ENCODE data around the gene RNF7.
"Not testable (repeated sequence)": the region's sequence is repeated elsewhere in the genome, so short reads cannot be mapped to it uniquely, and the experiment has no call there.

The RNF7 gene

GRCh38 chr3:141782386-141782932 lies 44.4 kb downstream of the RNF7 start:
- peak; percentile 12 for DNase-seq (ENCODE audit: low spot score)

- no peak for DNase-seq (ENCODE audit: low spot score)
Measured at GRCh38 chr3:141783632-141784031, 45.5 kb downstream of the RNF7 start.

- DNase-seq (ENCODE audit: low spot score), result no peak
Measured at GRCh38 chr3:141784096-141784495, 46.0 kb downstream of the RNF7 start.

- DNase-seq (ENCODE audit: low spot score), result no peak
Measured at GRCh38 chr3:141784531-141784930, 46.4 kb downstream of the RNF7 start.

GRCh38 chr3:141788149-141788548 lies 50.1 kb downstream of the RNF7 start:
- DNase-seq (ENCODE audit: low spot score), result no peak

- DNase-seq (ENCODE audit: low spot score), result not testable (repeated sequence)
Measured at GRCh38 chr3:141788750-141789149, 50.7 kb downstream of the RNF7 start.

GRCh38 chr3:141789281-141789680 lies 51.2 kb downstream of the RNF7 start:
- no peak for DNase-seq (ENCODE audit: low spot score)

GRCh38 chr3:141790171-141790570 lies 52.1 kb downstream of the RNF7 start:
- DNase-seq (ENCODE audit: low spot score), result no peak

- no peak for DNase-seq (ENCODE audit: low spot score)
Measured at GRCh38 chr3:141792495-141792894, 54.4 kb downstream of the RNF7 start.

GRCh38 chr3:141793476-141794260 lies 55.6 kb downstream of the RNF7 start:
- DNase-seq (ENCODE audit: low spot score), result no peak

GRCh38 chr3:141795276-141795675 lies 57.2 kb downstream of the RNF7 start:
- DNase-seq (ENCODE audit: low spot score), result no peak

- DNase-seq (ENCODE audit: low spot score), result no peak
Measured at GRCh38 chr3:141795741-141796080, 57.6 kb downstream of the RNF7 start.

GRCh38 chr3:141796081-141796888 lies 58.2 kb downstream of the RNF7 start:
- DNase-seq (ENCODE audit: low spot score), result peak; percentile 70

Measured in AG08395 (cell line).